ENCODE data around the gene GPR153. TPM values are rescaled to one million over a fixed set of nuclear protein-coding genes. Genes with fewer than 3 reads are reported as not detected.

The GPR153 gene
- total and polyA plus RNA-seq, 4 donors, result 0.37 to 5.9 (median 2.7) TPM

DNA sequence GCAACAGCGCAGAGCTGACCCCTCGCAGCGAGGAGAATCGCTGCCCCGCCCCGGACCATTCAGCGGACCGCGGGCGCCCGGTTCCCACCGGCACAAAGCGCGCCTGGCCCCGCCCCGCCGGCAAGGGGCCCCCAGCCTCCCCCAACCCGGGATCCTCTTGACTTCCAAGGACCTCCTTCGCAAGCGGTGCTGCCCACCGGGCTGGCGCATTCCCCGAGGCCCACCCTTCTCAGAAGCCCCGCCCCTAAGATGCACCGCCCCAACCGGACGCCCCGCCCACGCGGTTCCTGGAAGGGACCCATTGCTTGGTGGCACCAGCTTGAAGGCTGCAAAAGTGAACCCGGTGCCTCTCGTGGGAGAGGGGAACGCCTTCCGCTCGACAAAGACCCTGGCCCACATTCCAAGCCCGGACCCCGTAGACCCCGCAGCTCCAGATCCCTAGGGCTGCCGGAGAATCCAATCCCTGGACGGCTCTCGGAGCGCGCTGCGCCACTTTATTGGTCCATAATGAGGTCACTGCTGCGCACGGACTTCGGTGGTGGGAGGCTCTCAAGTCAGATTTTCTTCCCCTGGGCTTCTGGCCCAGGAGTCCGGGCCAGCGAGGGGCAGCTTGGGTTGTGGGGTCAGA lies 14.9 kb downstream of the GPR153 start:
- H3K9ac ChIP-seq (ENCODE audit: low read depth in 1 of 2, low read length in 2 of 2), result no peak overlapping the region
- no peak for TF ChIP-seq GABPA (IDR thresholded peaks at IDR 0.05 in 1 of 2, conservative IDR thresholded peaks at IDR 0.05 in 1 of 2)
- H3K9me3 ChIP-seq (ENCODE audit: control insufficient read depth in 4 of 4, low read length in 3 of 4), result no peaks in the 10 kb centered on the region
- WGBS, result 5% methylated on average over 49 of the region's 49 CpGs
- H3K27ac ChIP-seq (ENCODE audit: low read depth in 1 of 2, low read length in 2 of 2), result no peak overlapping the region
- peak overlapping the region in 1 of 3 donors; percentile 10 for H3K4me3 ChIP-seq (ENCODE audit: low read depth in 1 of 3, low read length in 3 of 3)
- H3K36me3 ChIP-seq (ENCODE audit: control insufficient read depth in 4 of 4, insufficient read depth in 3 of 4, low read depth in 1 of 4, low read length in 3 of 4), result no peaks in the 10 kb centered on the region
- DNase-seq (ENCODE audit: low spot score), result peak; percentile 69
- H3K4me1 ChIP-seq (ENCODE audit: control insufficient read depth in 4 of 4, insufficient read depth in 4 of 4, low read length in 3 of 4), result peaks cover 0 to 33% (median 15%) of the 10 kb centered on the region in 4 donors
- peaks cover 5 to 19% (median 7%) of the 10 kb centered on the region in 4 donors for H3K27me3 ChIP-seq (ENCODE audit: control insufficient read depth in 4 of 4, insufficient read depth in 4 of 4, low read length in 3 of 4)

DNA sequence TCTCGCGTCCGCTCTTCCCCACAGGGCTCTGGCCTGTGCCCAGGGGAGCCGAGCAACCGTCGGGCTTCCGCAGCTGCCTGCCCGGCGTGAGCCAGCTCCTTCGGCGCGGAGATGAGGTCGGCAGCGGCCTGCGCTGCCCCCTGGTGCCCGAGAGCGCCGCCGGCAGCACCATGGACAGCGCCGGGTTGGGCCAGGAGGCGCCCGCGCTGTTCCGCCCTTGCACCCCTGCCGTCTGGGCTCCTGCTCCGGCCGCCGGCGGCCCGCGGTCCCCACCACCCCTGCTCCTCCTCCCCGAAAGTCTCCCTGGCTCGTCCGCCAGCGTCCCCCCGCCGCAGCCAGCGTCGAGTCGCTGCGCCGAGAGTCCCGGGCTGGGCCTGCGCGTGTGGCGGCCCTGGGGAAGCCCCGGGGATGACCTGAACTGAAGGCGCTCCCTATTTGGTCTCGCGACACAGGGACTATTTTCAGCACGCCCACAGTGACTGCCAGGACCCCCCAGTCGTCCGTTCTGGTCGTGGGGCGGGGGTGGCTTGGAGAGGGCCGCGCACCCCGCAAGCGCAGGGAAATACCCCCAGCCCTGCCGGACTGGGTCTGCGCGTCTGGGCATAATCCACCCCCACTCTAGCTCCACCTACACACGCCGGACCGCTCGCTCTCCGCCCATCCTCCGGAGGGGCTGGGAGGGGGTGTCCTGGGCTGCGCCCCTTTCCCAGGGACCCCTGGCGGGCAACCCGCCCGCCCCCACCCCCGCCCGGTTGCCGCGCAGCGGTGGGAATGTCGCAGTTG lies 15.6 kb downstream of the GPR153 start:
- Histone ChIP-seq H3K4me1 (ENCODE audit: control insufficient read depth in 4 of 4, insufficient read depth in 4 of 4, low read length in 3 of 4) (peaks cover 0 to 33% (median 14%) of the 10 kb centered on the region in 4 donors), H3K9ac (ENCODE audit: low read depth in 1 of 2, low read length in 2 of 2) (no peak overlapping the region), H3K36me3 (ENCODE audit: control insufficient read depth in 4 of 4, insufficient read depth in 3 of 4, low read depth in 1 of 4, low read length in 3 of 4) (no peaks in the 10 kb centered on the region), H3K4me3 (ENCODE audit: low read depth in 1 of 3, low read length in 3 of 3) (peak overlapping the region in 1 of 3 donors; percentile 16), H3K27me3 (ENCODE audit: control insufficient read depth in 4 of 4, insufficient read depth in 4 of 4, low read length in 3 of 4) (peaks cover 6 to 14% (median 9%) of the 10 kb centered on the region in 4 donors), H3K27ac (ENCODE audit: low read depth in 1 of 2, low read length in 2 of 2) (no peak overlapping the region), H3K9me3 (ENCODE audit: control insufficient read depth in 4 of 4, low read length in 3 of 4) (no peaks in the 10 kb centered on the region)
- DNase-seq (ENCODE audit: low spot score), result peak; percentile 82
- 3% methylated on average over 79 of the region's 79 CpGs for WGBS
- no peak for TF ChIP-seq TAF1 (conservative IDR thresholded peaks at IDR 0.05)
- TF ChIP-seq, protein P1, sequence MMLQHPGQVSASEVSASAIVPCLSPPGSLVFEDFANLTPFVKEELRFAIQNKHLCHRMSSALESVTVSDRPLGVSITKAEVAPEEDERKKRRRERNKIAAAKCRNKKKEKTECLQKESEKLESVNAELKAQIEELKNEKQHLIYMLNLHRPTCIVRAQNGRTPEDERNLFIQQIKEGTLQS (IDR thresholded peaks at IDR 0.05), result no peak
- no peak for TF ChIP-seq JUND (IDR thresholded peaks at IDR 0.05)
- TF ChIP-seq YY1 (IDR thresholded peaks at IDR 0.05), result no peak
- TF ChIP-seq, protein P2, sequence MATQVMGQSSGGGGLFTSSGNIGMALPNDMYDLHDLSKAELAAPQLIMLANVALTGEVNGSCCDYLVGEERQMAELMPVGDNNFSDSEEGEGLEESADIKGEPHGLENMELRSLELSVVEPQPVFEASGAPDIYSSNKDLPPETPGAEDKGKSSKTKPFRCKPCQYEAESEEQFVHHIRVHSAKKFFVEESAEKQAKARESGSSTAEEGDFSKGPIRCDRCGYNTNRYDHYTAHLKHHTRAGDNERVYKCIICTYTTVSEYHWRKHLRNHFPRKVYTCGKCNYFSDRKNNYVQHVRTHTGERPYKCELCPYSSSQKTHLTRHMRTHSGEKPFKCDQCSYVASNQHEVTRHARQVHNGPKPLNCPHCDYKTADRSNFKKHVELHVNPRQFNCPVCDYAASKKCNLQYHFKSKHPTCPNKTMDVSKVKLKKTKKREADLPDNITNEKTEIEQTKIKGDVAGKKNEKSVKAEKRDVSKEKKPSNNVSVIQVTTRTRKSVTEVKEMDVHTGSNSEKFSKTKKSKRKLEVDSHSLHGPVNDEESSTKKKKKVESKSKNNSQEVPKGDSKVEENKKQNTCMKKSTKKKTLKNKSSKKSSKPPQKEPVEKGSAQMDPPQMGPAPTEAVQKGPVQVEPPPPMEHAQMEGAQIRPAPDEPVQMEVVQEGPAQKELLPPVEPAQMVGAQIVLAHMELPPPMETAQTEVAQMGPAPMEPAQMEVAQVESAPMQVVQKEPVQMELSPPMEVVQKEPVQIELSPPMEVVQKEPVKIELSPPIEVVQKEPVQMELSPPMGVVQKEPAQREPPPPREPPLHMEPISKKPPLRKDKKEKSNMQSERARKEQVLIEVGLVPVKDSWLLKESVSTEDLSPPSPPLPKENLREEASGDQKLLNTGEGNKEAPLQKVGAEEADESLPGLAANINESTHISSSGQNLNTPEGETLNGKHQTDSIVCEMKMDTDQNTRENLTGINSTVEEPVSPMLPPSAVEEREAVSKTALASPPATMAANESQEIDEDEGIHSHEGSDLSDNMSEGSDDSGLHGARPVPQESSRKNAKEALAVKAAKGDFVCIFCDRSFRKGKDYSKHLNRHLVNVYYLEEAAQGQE (IDR thresholded peaks at IDR 0.05), result peak; percentile 98
- no peak for TF ChIP-seq RXRA (IDR thresholded peaks at IDR 0.05)
- no peak for TF ChIP-seq HNF4G (IDR thresholded peaks at IDR 0.05)
- TF ChIP-seq, protein P3, sequence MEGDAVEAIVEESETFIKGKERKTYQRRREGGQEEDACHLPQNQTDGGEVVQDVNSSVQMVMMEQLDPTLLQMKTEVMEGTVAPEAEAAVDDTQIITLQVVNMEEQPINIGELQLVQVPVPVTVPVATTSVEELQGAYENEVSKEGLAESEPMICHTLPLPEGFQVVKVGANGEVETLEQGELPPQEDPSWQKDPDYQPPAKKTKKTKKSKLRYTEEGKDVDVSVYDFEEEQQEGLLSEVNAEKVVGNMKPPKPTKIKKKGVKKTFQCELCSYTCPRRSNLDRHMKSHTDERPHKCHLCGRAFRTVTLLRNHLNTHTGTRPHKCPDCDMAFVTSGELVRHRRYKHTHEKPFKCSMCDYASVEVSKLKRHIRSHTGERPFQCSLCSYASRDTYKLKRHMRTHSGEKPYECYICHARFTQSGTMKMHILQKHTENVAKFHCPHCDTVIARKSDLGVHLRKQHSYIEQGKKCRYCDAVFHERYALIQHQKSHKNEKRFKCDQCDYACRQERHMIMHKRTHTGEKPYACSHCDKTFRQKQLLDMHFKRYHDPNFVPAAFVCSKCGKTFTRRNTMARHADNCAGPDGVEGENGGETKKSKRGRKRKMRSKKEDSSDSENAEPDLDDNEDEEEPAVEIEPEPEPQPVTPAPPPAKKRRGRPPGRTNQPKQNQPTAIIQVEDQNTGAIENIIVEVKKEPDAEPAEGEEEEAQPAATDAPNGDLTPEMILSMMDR (IDR thresholded peaks at IDR 0.05; ENCODE audit: low read depth, low read length, missing input control), result peak; percentile 77
- TF ChIP-seq, protein P4, sequence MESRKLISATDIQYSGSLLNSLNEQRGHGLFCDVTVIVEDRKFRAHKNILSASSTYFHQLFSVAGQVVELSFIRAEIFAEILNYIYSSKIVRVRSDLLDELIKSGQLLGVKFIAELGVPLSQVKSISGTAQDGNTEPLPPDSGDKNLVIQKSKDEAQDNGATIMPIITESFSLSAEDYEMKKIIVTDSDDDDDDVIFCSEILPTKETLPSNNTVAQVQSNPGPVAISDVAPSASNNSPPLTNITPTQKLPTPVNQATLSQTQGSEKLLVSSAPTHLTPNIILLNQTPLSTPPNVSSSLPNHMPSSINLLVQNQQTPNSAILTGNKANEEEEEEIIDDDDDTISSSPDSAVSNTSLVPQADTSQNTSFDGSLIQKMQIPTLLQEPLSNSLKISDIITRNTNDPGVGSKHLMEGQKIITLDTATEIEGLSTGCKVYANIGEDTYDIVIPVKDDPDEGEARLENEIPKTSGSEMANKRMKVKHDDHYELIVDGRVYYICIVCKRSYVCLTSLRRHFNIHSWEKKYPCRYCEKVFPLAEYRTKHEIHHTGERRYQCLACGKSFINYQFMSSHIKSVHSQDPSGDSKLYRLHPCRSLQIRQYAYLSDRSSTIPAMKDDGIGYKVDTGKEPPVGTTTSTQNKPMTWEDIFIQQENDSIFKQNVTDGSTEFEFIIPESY (IDR thresholded peaks at IDR 0.05), result no peak
- peak; percentile 56 to 74 for TF ChIP-seq RAD21 (IDR thresholded peaks at IDR 0.05)
- TF ChIP-seq, protein P5, sequence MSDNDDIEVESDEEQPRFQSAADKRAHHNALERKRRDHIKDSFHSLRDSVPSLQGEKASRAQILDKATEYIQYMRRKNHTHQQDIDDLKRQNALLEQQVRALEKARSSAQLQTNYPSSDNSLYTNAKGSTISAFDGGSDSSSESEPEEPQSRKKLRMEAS (IDR thresholded peaks at IDR 0.05), result no peak
- TF ChIP-seq FOXA1 (IDR thresholded peaks at IDR 0.05), result no peak

Measured in liver (tissue), 9 donors.